HepG2 (cell line): ENCODE measurements around the gene CCL22. TPM values are rescaled to one million over a fixed set of nuclear protein-coding genes. Genes with fewer than 3 reads are reported as not detected.
A peak's percentile ranks its signal among the peaks of the same experiment; 100 is the strongest.

Experiments
- BORCS8-MEF2B ChIP-seq: sonication (generic); formaldehyde crosslinking; IDR thresholded peaks from 2 replicates; pipeline ENCODE4 v1.8.0; 2022; ENCODE audit warnings: mild to moderate bottlenecking, missing genetic modification reagents
- CSRNP2 ChIP-seq: sonication (generic); formaldehyde crosslinking; conservative IDR thresholded peaks from 2 replicates; pipeline ENCODE4 v1.8.0; 2022; ENCODE audit warnings: low read depth, missing genetic modification reagents
- DDIT3 ChIP-seq: sonication (generic); formaldehyde crosslinking; IDR thresholded peaks from 2 replicates; pipeline ENCODE4 v1.4.0; 2020; ENCODE audit warnings: mild to moderate bottlenecking, missing genetic modification reagents
- HNRNPUL1 ChIP-seq: fragments of 200-400 bp; formaldehyde crosslinking; IDR thresholded peaks from 2 replicates; pipeline ENCODE4 v1.6.1; 2017; ENCODE audit warnings: low read depth, mild to moderate bottlenecking, low read length, moderate library complexity
- HOXA3 ChIP-seq: sonication (generic); formaldehyde crosslinking; IDR thresholded peaks from 2 replicates; pipeline ENCODE4 v1.5.0; 2020; ENCODE audit warnings: missing genetic modification reagents
- IKZF1 ChIP-seq: fragments of 450-650 bp; IDR thresholded peaks from 2 replicates; pipeline ENCODE4 v1.7.1; 2016
- RORA ChIP-seq: sonication (generic); formaldehyde crosslinking; IDR thresholded peaks from 2 replicates; pipeline ENCODE4 v1.5.0; 2020; ENCODE audit warnings: mild to moderate bottlenecking, missing genetic modification reagents, moderate library complexity
- SNAI1 ChIP-seq: sonication (generic); formaldehyde crosslinking; IDR thresholded peaks from 2 replicates; pipeline ENCODE4 v1.5.0; 2020; ENCODE audit warnings: mild to moderate bottlenecking, missing genetic modification reagents, borderline replicate concordance
- SOX6 ChIP-seq, 2 experiments: fragments of 450-650 bp in 1 of 2; sonication (generic) in 1 of 2; formaldehyde crosslinking in 1 of 2; IDR thresholded peaks; 2 replicates each; pipeline versions ENCODE4 v1.4.0 to v1.6.1; 2017 to 2020; ENCODE audit warnings: antibody characterized with exemption in 1 of 2, mild to moderate bottlenecking in 1 of 2, missing genetic modification reagents in 1 of 2
- TCF7L2 ChIP-seq: IDR thresholded peaks from 2 replicates; pipeline ENCODE4 v1.6.1; 2011; ENCODE audit warnings: mild to moderate bottlenecking, low read depth, low read length, moderate library complexity
- ZNF407 ChIP-seq: sonication (generic); formaldehyde crosslinking; IDR thresholded peaks from one replicate; pipeline ENCODE4 v1.5.1; 2020; ENCODE audit warnings: mild to moderate bottlenecking, missing genetic modification reagents; ENCODE audit errors: not compliant biosample characterization
- ZNF563 ChIP-seq: sonication (generic); formaldehyde crosslinking; IDR thresholded peaks from 2 replicates; pipeline ENCODE4 v1.8.0; 2022; ENCODE audit warnings: mild to moderate bottlenecking, moderate library complexity, missing genetic modification reagents
- ZNF687 ChIP-seq: sonication (generic); formaldehyde crosslinking; IDR thresholded peaks from 2 replicates; pipeline ENCODE4 v1.5.1; 2020; ENCODE audit warnings: mild to moderate bottlenecking, missing genetic modification reagents, moderate library complexity
- polyA plus RNA-seq, 8 experiments: library from polyadenylated mRNA; depleted of rRNA in 3 of 8; stranded (reverse) in 7 of 8; unstranded in 1 of 8; fragments of >200 nt; fragmentation: Illumina TruSeq in 4 of 8; extraction: Trizol in 4 of 8; gene quantifications; 2 replicates each; pipeline versions ENCODE4 v1.2.1 to v1.2.3, GENCODE V29; 2011 to 2016; ENCODE audit warnings: low read depth in 4 of 8, missing spikeins in 1 of 8, mixed read lengths in 1 of 8; ENCODE audit not compliant: insufficient read depth in 1 of 8
- total RNA-seq, 5 experiments: library from RNA; depleted of rRNA; stranded (reverse); fragments of >200 nt; fragmentation: Illumina TruSeq; extraction: Trizol; gene quantifications; 2 replicates each; pipeline ENCODE4 v1.2.3, GENCODE V29; 2016; ENCODE audit warnings: low read depth in 1 of 5

Gene CCL22
- total and polyA plus RNA-seq, 2 of the 13 experiments (the other 11 are each of a cell fraction or from before 2014, with no cell fraction given): not detected

- TF ChIP-seq ZNF407 (CRISPR knock-in tag): no peak
- no peak for TF ChIP-seq SNAI1 (CRISPR knock-in tag)
- peak; percentile 28; the same call in 1 of the 2 replicates for TF ChIP-seq BORCS8-MEF2B (CRISPR knock-in tag)
- TF ChIP-seq DDIT3: no peak
- peak; percentile 33; the same call in 1 of the 2 replicates for TF ChIP-seq ZNF687 (CRISPR knock-in tag)
- TF ChIP-seq CSRNP2 (CRISPR knock-in tag): no peak
- no peak for TF ChIP-seq ZNF563 (CRISPR knock-in tag)
- no peak for TF ChIP-seq HNRNPUL1
- TF ChIP-seq SOX6 (IDR thresholded peaks at IDR 0.05): no peak
- no peak for TF ChIP-seq SOX6 (CRISPR knock-in tag; IDR thresholded peaks at IDR 0.05)
- TF ChIP-seq HOXA3 (CRISPR knock-in tag): no peak
- no peak for TF ChIP-seq IKZF1
- TF ChIP-seq RORA (CRISPR knock-in tag): no peak
- no peak for TF ChIP-seq TCF7L2
Observed at GRCh38 chr16:57382535-57383275, 24.1 kb downstream of the CCL22 start (continued).
